GM23248 (cell line): ENCODE measurements around the gene BMAL1. TPM values are rescaled to one million over a fixed set of nuclear protein-coding genes. Genes with fewer than 3 reads are reported as not detected.
A peak's percentile ranks its signal among the peaks of the same experiment; 100 is the strongest.

Experiments
- DNase-seq: peaks from one replicate; pipeline ENCODE4 v3.0.0-alpha.2; 2015
- H2AFZ ChIP-seq: fragments of 200-600 bp; sonication (generic); 2 replicates; pipeline ENCODE4 v1.6.1; 2016; ENCODE audit warnings: antibody characterized with exemption
- H3F3A ChIP-seq: fragments of 200-600 bp; sonication (generic); 2 replicates; pipeline ENCODE4 v1.6.1; 2016; ENCODE audit warnings: mild to moderate bottlenecking, antibody characterized with exemption, mixed run types; ENCODE audit not compliant: insufficient read depth
- H3K27ac ChIP-seq: fragments of 200-600 bp; sonication (generic); 2 replicates; pipeline ENCODE4 v1.5.1; 2016; ENCODE audit warnings: mild to moderate bottlenecking
- H3K27me3 ChIP-seq: fragments of 200-600 bp; sonication (generic); replicated peaks from 2 replicates; pipeline ENCODE4 v1.6.1; 2016; ENCODE audit warnings: mild to moderate bottlenecking; ENCODE audit not compliant: insufficient read depth
- H3K36me3 ChIP-seq: fragments of 200-600 bp; sonication (generic); 2 replicates; pipeline ENCODE4 v1.6.1; 2016; ENCODE audit warnings: low read depth, mild to moderate bottlenecking
- H3K4me1 ChIP-seq: fragments of 200-600 bp; sonication (generic); 2 replicates; pipeline ENCODE4 v1.6.1; 2016; ENCODE audit warnings: mild to moderate bottlenecking; ENCODE audit not compliant: insufficient read depth
- H3K4me2 ChIP-seq: fragments of 200-600 bp; sonication (generic); one replicate; pipeline ENCODE4 v1.6.1; 2016; ENCODE audit warnings: mild to moderate bottlenecking; ENCODE audit not compliant: unreplicated experiment
- H3K4me3 ChIP-seq: fragments of 200-600 bp; sonication (generic); 2 replicates; pipeline ENCODE4 v1.5.1; 2016; ENCODE audit warnings: mild to moderate bottlenecking
- H3K79me2 ChIP-seq: fragments of 200-600 bp; sonication (generic); 2 replicates; pipeline ENCODE4 v1.6.1; 2016; ENCODE audit warnings: mild to moderate bottlenecking; ENCODE audit not compliant: insufficient read depth
- H3K9ac ChIP-seq: fragments of 200-600 bp; sonication (generic); 2 replicates; pipeline ENCODE4 v1.6.1; 2016; ENCODE audit warnings: mild to moderate bottlenecking
- H3K9me2 ChIP-seq: fragments of 200-600 bp; sonication (generic); 2 replicates; pipeline ENCODE4 v1.6.1; 2016; ENCODE audit warnings: mixed run types, mild to moderate bottlenecking, moderate library complexity; ENCODE audit not compliant: insufficient read depth
- H3K9me3 ChIP-seq: fragments of 200-600 bp; sonication (generic); one replicate; pipeline ENCODE4 v1.6.1; 2017; ENCODE audit warnings: low read depth
- H4K20me1 ChIP-seq: fragments of 200-600 bp; sonication (generic); 2 replicates; pipeline ENCODE4 v1.6.0; 2016; ENCODE audit not compliant: insufficient read depth
- EZH2 ChIP-seq: fragments of 200-600 bp; sonication (generic); IDR thresholded peaks from 2 replicates; pipeline ENCODE4 v1.6.1; 2018; ENCODE audit warnings: antibody characterized with exemption, mild to moderate bottlenecking; ENCODE audit not compliant: insufficient read depth, poor library complexity, severe bottlenecking
- EZH2phosphoT487 ChIP-seq: fragments of 200-600 bp; sonication (generic); IDR thresholded peaks from 2 replicates; pipeline ENCODE4 v1.6.1; 2018; ENCODE audit warnings: antibody characterized with exemption, moderate library complexity, mild to moderate bottlenecking, low read depth; ENCODE audit not compliant: insufficient read depth
- WGBS, 2 experiments: methylation state at CpG; one replicate each; pipeline ENCODE4 v1.1.6; 2015 to 2017; ENCODE audit warnings: low lambda C conversion rate in 2 of 2, low coverage in 1 of 2; ENCODE audit errors: missing lambda C conversion rate in 2 of 2; 5-methylcytosine and 5-hydroxymethylcytosine counted together
- in situ Hi-C: fragments of 300-500 bp; cut with MboI; formaldehyde crosslinking; loops from 2 replicates; pipeline ENCODE4 v1.15.0; 2020
- polyA plus RNA-seq: library from polyadenylated mRNA; unstranded; fragments of >200 nt; fragmentation: Nextera tagmentation; extraction: Ambion mirVana; gene quantifications from 2 replicates; pipeline ENCODE4 v1.2.1, GENCODE V29; 2016
- total RNA-seq: library from RNA; depleted of rRNA; stranded (reverse); fragments of >200 nt; shearing (Covaris generic); gene quantifications from 2 replicates; pipeline ENCODE4 v1.2.3, GENCODE V29; 2014

The BMAL1 gene
- total and polyA plus RNA-seq, 2 experiments from 2014 or later: 31.9 to 41.7 TPM

- Histone ChIP-seq H3K27ac (no peak overlapping the region), H2AFZ (no peak overlapping the region), H3K4me2 (peak overlapping the region; percentile 27), H3K36me3 (peaks cover 22% of the 10 kb centered on the region; the same call in 1 of the 2 replicates), H4K20me1 (no peaks in the 10 kb centered on the region), H3K4me3 (no peak overlapping the region), H3K9me2 (no peaks in the 10 kb centered on the region), H3K79me2 (no peaks in the 10 kb centered on the region), H3F3A (0 out of 2 replicates have a peak, but pooled peaks cover 7% of the 10 kb centered on the region), H3K27me3 (no peaks in the 10 kb centered on the region), H3K9me3 (no peaks in the 10 kb centered on the region), H3K9ac (no peak overlapping the region; the same call in 1 of the 2 replicates), H3K4me1 (peaks cover 15% of the 10 kb centered on the region)
- in situ Hi-C loops: no loop called here
- WGBS, 2 experiments: 79 to 84% methylated on average over 5 of the region's 5 CpGs
- peak; percentile 41 for DNase-seq
- TF ChIP-seq EZH2phosphoT487 (no peak), EZH2 (no peak)
These were observed 90.5 kb downstream of the BMAL1 start for GRCh38 chr11:13368041-13368446.

GRCh38 chr11:13373216-13373615 lies 95.6 kb downstream of the BMAL1 start:
- no peaks in the 10 kb centered on the region for H3K4me1 ChIP-seq
- no peaks in the 10 kb centered on the region for H3K9me2 ChIP-seq
- H3K4me3 ChIP-seq: no peak overlapping the region
- H4K20me1 ChIP-seq: no peaks in the 10 kb centered on the region
- no peak overlapping the region for H3K9ac ChIP-seq
- H3K27me3 ChIP-seq: no peaks in the 10 kb centered on the region
- no peak overlapping the region for H3K4me2 ChIP-seq
- peaks cover 15% of the 10 kb centered on the region; the same call in 1 of the 2 replicates for H3K36me3 ChIP-seq
- in situ Hi-C loops: no loop called here
- 0 out of 2 replicates have a peak, but pooled peaks cover 2% of the 10 kb centered on the region for H3F3A ChIP-seq
- no peaks in the 10 kb centered on the region for H3K79me2 ChIP-seq
- 95 to 100% methylated on average over 2 of the region's 2 CpGs for WGBS, 2 experiments
- no peak overlapping the region for H3K27ac ChIP-seq
- DNase-seq: no peak
- H3K9me3 ChIP-seq: no peaks in the 10 kb centered on the region
- no peak overlapping the region for H2AFZ ChIP-seq
- TF ChIP-seq EZH2phosphoT487: no peak
- TF ChIP-seq EZH2: no peak

GRCh38 chr11:13375798-13376197 lies 98.2 kb downstream of the BMAL1 start:
- no peaks in the 10 kb centered on the region for H3K9me3 ChIP-seq
- no peaks in the 10 kb centered on the region for H3K4me1 ChIP-seq
- H3F3A ChIP-seq: 0 out of 2 replicates have a peak, but pooled peaks cover 5% of the 10 kb centered on the region
- in situ Hi-C loops: no loop called here
- TF ChIP-seq EZH2phosphoT487: no peak
- TF ChIP-seq EZH2: no peak
- no peaks in the 10 kb centered on the region for H3K27me3 ChIP-seq
- H3K79me2 ChIP-seq: no peaks in the 10 kb centered on the region
- H4K20me1 ChIP-seq: no peaks in the 10 kb centered on the region
- H3K36me3 ChIP-seq: peaks cover 37% of the 10 kb centered on the region
- no peak overlapping the region for H3K27ac ChIP-seq
- no peaks in the 10 kb centered on the region for H3K9me2 ChIP-seq
- no peak overlapping the region for H2AFZ ChIP-seq
- no peak overlapping the region for H3K9ac ChIP-seq
- H3K4me2 ChIP-seq: no peak overlapping the region
- DNase-seq: no peak
- H3K4me3 ChIP-seq: no peak overlapping the region

- H4K20me1 ChIP-seq: no peaks in the 10 kb centered on the region
- H3K9me3 ChIP-seq: no peaks in the 10 kb centered on the region
- H3K79me2 ChIP-seq: no peaks in the 10 kb centered on the region
- H2AFZ ChIP-seq: no peak overlapping the region
- no peak for TF ChIP-seq EZH2phosphoT487
- no peak for TF ChIP-seq EZH2
- H3K9ac ChIP-seq: no peak overlapping the region
- no peaks in the 10 kb centered on the region for H3K4me1 ChIP-seq
- 76 to 78% methylated on average over 5 of the region's 5 CpGs for WGBS, 2 experiments
- H3K9me2 ChIP-seq: no peaks in the 10 kb centered on the region
- no peak for DNase-seq
- peaks cover 37% of the 10 kb centered on the region for H3K36me3 ChIP-seq
- in situ Hi-C loops: no loop called here
- H3K4me2 ChIP-seq: no peak overlapping the region
- no peak overlapping the region for H3K4me3 ChIP-seq
- 0 out of 2 replicates have a peak, but pooled peaks cover 5% of the 10 kb centered on the region for H3F3A ChIP-seq
- no peaks in the 10 kb centered on the region for H3K27me3 ChIP-seq
- no peak overlapping the region for H3K27ac ChIP-seq
These were observed 98.8 kb downstream of the BMAL1 start for GRCh38 chr11:13376402-13376801.

GRCh38 chr11:13376838-13377237 lies 99.2 kb downstream of the BMAL1 start:
- DNase-seq: no peak
- in situ Hi-C loops: no loop called here
- H3K4me1 ChIP-seq: no peaks in the 10 kb centered on the region
- H3K9me2 ChIP-seq: no peaks in the 10 kb centered on the region
- no peaks in the 10 kb centered on the region for H4K20me1 ChIP-seq
- no peak overlapping the region for H3K4me3 ChIP-seq
- 92 to 97% methylated on average over 8 of the region's 8 CpGs for WGBS, 2 experiments
- H3F3A ChIP-seq: 0 out of 2 replicates have a peak, but pooled peaks cover 5% of the 10 kb centered on the region
- H3K27me3 ChIP-seq: no peaks in the 10 kb centered on the region
- peaks cover 37% of the 10 kb centered on the region for H3K36me3 ChIP-seq
- H3K9me3 ChIP-seq: no peaks in the 10 kb centered on the region
- no peak overlapping the region for H3K9ac ChIP-seq
- H3K27ac ChIP-seq: no peak overlapping the region
- H2AFZ ChIP-seq: no peak overlapping the region
- H3K79me2 ChIP-seq: no peaks in the 10 kb centered on the region
- H3K4me2 ChIP-seq: no peak overlapping the region
- no peak for TF ChIP-seq EZH2
- TF ChIP-seq EZH2phosphoT487: no peak
